GM19099 (cell line): ENCODE measurements around the gene METRNL.

ENCODE experiments used
- POLR2A ChIP-seq: IDR thresholded peaks from 3 replicates; pipeline ENCODE4 v1.6.1; 2011; ENCODE audit warnings: low read depth; ENCODE audit not compliant: insufficient read length; ENCODE audit errors: extremely low read depth

Gene METRNL

GRCh38 chr17:83051396-83052240 lies 27.8 kb upstream of the METRNL start:
- TF ChIP-seq POLR2A: peak; percentile 83

- TF ChIP-seq POLR2A: no peak
Measured at GRCh38 chr17:83052241-83052564, 27.2 kb upstream of the METRNL start.

GRCh38 chr17:83053021-83053681 lies 26.3 kb upstream of the METRNL start:
- no peak for TF ChIP-seq POLR2A

- no peak for TF ChIP-seq POLR2A
Measured at GRCh38 chr17:83053739-83054451, 25.5 kb upstream of the METRNL start.

- TF ChIP-seq POLR2A: no peak
Measured at GRCh38 chr17:83054518-83055125, 24.8 kb upstream of the METRNL start.

GRCh38 chr17:83055911-83056582 lies 23.4 kb upstream of the METRNL start:
- TF ChIP-seq POLR2A: no peak

- TF ChIP-seq POLR2A: no peak
Measured at GRCh38 chr17:83056583-83057396, 22.6 kb upstream of the METRNL start.

GRCh38 chr17:83057397-83057761 lies 22.0 kb upstream of the METRNL start:
- TF ChIP-seq POLR2A: no peak

GRCh38 chr17:83057793-83058265 lies 21.6 kb upstream of the METRNL start:
- TF ChIP-seq POLR2A: no peak

- TF ChIP-seq POLR2A: no peak
Measured at GRCh38 chr17:83058266-83058798, 21.1 kb upstream of the METRNL start.

- no peak for TF ChIP-seq POLR2A
Measured at GRCh38 chr17:83061586-83061985, 17.8 kb upstream of the METRNL start.

- TF ChIP-seq POLR2A: no peak
Measured at GRCh38 chr17:83062011-83062817, 17.2 kb upstream of the METRNL start.

- no peak for TF ChIP-seq POLR2A
Measured at GRCh38 chr17:83062818-83063671, 16.4 kb upstream of the METRNL start.
